ENCODE measurements around the gene HJURP.
A peak's percentile ranks its signal among the peaks of the same experiment; 100 is the strongest.

GRCh38 chr2:233846387-233847247, 7.7 kb downstream of the HJURP start:
- TF ChIP-seq JUN (IDR thresholded peaks at IDR 0.05) = no peak
- no peak for TF ChIP-seq CBX2 (IDR thresholded peaks at IDR 0.05; ENCODE audit: borderline replicate concordance, low read depth)
- no peak for TF ChIP-seq NPAS2 (CRISPR knock-in tag; IDR thresholded peaks at IDR 0.05; ENCODE audit: borderline replicate concordance)
- 0 out of 2 replicates have a peak, but pooled peaks have one; percentile 68 for TF ChIP-seq POLR2AphosphoS2 (conservative IDR thresholded peaks at IDR 0.05; ENCODE audit: low read length)
- no peak for TF ChIP-seq POLR2A (IDR thresholded peaks at IDR 0.05; ENCODE audit: low read length)
- no peak for TF ChIP-seq CTCF (IDR thresholded peaks at IDR 0.05)
- no peak for TF ChIP-seq RAD21 (conservative IDR thresholded peaks at IDR 0.05 in 1 of 2, IDR thresholded peaks at IDR 0.05 in 1 of 2)
- TF ChIP-seq HOXB5 (CRISPR knock-in tag; IDR thresholded peaks at IDR 0.05) = no peak
- TF ChIP-seq EP300 (IDR thresholded peaks at IDR 0.05) = no peak
- no peak for TF ChIP-seq PHF8 (IDR thresholded peaks at IDR 0.05; ENCODE audit: borderline replicate concordance, low read depth)
- TF ChIP-seq FOSB (CRISPR knock-in tag; IDR thresholded peaks at IDR 0.05) = no peak
- TF ChIP-seq BCL3 (IDR thresholded peaks at IDR 0.05) = no peak
- no peak for TF ChIP-seq ESRRA (IDR thresholded peaks at IDR 0.05; ENCODE audit: borderline replicate concordance, low read length)
